ENCODE results near the gene FAM89A. TPM values are rescaled to one million over a fixed set of nuclear protein-coding genes. Genes with fewer than 3 reads are reported as not detected.

Gene FAM89A
- total and polyA plus RNA-seq, 9 of the 15 experiments (the other 6 are each of a cell fraction or from before 2014, with no cell fraction given) = 8.7 to 66.2 (median 43.3) TPM

DNA sequence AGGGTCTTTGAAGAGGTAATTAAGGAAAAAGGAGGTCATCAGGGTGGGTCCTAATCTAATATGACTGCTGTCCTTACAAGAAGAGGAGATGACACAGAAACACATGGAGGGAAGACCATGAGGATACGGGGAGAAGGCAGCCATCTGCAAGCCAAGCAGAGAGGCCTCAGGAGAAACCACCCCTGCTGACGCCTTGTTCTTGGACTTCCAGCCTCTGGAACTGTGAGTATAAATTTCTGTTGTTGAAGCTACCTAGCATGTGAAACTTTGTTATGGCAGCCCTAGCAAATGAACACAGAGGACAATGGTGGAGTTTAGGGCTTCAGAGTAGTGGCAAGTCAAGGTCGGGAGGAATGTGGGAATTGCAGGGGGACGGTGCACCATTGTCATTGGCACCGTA, 36.7 kb upstream of the FAM89A start:
- Histone ChIP-seq H2AFZ (ENCODE audit: low read depth, low read length) (no peak overlapping the region), H3K79me2 (ENCODE audit: control insufficient read depth, insufficient read depth, low read length) (no peaks in the 10 kb centered on the region), H3K9ac (ENCODE audit: insufficient read depth in 1 of 2, low read depth in 2 of 2, low read length in 2 of 2) (no peak overlapping the region), H3K27me3 (ENCODE audit: control insufficient read depth in 2 of 2, insufficient read depth in 2 of 2, low read length in 2 of 2) (no peaks in the 10 kb centered on the region), H3K9me3 (replicated peaks; ENCODE audit: control insufficient read depth, insufficient read depth, low read depth, low read length) (no peaks in the 10 kb centered on the region; the same call in 1 of the 2 replicates), H3K4me2 (ENCODE audit: insufficient read depth, low read length) (no peak overlapping the region), H4K20me1 (replicated peaks; ENCODE audit: control insufficient read depth, insufficient read depth, low read length) (no peaks in the 10 kb centered on the region), H3K27ac (ENCODE audit: extremely low read depth, low read depth, low read length) (no peak overlapping the region), H3K4me1 (replicated peaks in 1 of 2; ENCODE audit: control insufficient read depth in 2 of 2, insufficient read depth in 2 of 2, low read length in 2 of 2) (peaks cover 0 to 17% of the 10 kb centered on the region in 2 experiments; a peak in 2 of 5 replicates), H3K36me3 (ENCODE audit: control insufficient read depth, insufficient read depth, low read length) (no peaks in the 10 kb centered on the region), H3K9me1 (ENCODE audit: control insufficient read depth, insufficient read depth, low read length) (no peaks in the 10 kb centered on the region), H3K4me3 (no peak overlapping the region)
- ChIA-PET CTCF (ENCODE audit: low intra/inter-chr PET ratio) (no interaction called here), POLR2A (interaction anchor here (1.2 kb wide), 1 partner anchor 13 kb away, joined by 3 read pairs; no protein-coding TSS in a partner anchor)
- WGBS (ENCODE audit: insufficient coverage, low coverage, missing lambda C conversion rate) = 44% methylated on average over 5 of the region's 5 CpGs
- in situ Hi-C loops (cut with MboI) = no loop called here
- no TSS peak for BruUV-seq (replicated peaks)
- intact Hi-C loops (cut with micrococcal nuclease) = no loop called here
- FAIRE-seq (no peak), DNase-seq (ENCODE audit: extremely low read depth in 1 of 4, low spot score in 3 of 4) (no peak), ATAC-seq (no peak)
- TF ChIP-seq ZNF23 (CRISPR knock-in tag; IDR thresholded peaks at IDR 0.05) = no peak
- TF ChIP-seq, protein P1, sequence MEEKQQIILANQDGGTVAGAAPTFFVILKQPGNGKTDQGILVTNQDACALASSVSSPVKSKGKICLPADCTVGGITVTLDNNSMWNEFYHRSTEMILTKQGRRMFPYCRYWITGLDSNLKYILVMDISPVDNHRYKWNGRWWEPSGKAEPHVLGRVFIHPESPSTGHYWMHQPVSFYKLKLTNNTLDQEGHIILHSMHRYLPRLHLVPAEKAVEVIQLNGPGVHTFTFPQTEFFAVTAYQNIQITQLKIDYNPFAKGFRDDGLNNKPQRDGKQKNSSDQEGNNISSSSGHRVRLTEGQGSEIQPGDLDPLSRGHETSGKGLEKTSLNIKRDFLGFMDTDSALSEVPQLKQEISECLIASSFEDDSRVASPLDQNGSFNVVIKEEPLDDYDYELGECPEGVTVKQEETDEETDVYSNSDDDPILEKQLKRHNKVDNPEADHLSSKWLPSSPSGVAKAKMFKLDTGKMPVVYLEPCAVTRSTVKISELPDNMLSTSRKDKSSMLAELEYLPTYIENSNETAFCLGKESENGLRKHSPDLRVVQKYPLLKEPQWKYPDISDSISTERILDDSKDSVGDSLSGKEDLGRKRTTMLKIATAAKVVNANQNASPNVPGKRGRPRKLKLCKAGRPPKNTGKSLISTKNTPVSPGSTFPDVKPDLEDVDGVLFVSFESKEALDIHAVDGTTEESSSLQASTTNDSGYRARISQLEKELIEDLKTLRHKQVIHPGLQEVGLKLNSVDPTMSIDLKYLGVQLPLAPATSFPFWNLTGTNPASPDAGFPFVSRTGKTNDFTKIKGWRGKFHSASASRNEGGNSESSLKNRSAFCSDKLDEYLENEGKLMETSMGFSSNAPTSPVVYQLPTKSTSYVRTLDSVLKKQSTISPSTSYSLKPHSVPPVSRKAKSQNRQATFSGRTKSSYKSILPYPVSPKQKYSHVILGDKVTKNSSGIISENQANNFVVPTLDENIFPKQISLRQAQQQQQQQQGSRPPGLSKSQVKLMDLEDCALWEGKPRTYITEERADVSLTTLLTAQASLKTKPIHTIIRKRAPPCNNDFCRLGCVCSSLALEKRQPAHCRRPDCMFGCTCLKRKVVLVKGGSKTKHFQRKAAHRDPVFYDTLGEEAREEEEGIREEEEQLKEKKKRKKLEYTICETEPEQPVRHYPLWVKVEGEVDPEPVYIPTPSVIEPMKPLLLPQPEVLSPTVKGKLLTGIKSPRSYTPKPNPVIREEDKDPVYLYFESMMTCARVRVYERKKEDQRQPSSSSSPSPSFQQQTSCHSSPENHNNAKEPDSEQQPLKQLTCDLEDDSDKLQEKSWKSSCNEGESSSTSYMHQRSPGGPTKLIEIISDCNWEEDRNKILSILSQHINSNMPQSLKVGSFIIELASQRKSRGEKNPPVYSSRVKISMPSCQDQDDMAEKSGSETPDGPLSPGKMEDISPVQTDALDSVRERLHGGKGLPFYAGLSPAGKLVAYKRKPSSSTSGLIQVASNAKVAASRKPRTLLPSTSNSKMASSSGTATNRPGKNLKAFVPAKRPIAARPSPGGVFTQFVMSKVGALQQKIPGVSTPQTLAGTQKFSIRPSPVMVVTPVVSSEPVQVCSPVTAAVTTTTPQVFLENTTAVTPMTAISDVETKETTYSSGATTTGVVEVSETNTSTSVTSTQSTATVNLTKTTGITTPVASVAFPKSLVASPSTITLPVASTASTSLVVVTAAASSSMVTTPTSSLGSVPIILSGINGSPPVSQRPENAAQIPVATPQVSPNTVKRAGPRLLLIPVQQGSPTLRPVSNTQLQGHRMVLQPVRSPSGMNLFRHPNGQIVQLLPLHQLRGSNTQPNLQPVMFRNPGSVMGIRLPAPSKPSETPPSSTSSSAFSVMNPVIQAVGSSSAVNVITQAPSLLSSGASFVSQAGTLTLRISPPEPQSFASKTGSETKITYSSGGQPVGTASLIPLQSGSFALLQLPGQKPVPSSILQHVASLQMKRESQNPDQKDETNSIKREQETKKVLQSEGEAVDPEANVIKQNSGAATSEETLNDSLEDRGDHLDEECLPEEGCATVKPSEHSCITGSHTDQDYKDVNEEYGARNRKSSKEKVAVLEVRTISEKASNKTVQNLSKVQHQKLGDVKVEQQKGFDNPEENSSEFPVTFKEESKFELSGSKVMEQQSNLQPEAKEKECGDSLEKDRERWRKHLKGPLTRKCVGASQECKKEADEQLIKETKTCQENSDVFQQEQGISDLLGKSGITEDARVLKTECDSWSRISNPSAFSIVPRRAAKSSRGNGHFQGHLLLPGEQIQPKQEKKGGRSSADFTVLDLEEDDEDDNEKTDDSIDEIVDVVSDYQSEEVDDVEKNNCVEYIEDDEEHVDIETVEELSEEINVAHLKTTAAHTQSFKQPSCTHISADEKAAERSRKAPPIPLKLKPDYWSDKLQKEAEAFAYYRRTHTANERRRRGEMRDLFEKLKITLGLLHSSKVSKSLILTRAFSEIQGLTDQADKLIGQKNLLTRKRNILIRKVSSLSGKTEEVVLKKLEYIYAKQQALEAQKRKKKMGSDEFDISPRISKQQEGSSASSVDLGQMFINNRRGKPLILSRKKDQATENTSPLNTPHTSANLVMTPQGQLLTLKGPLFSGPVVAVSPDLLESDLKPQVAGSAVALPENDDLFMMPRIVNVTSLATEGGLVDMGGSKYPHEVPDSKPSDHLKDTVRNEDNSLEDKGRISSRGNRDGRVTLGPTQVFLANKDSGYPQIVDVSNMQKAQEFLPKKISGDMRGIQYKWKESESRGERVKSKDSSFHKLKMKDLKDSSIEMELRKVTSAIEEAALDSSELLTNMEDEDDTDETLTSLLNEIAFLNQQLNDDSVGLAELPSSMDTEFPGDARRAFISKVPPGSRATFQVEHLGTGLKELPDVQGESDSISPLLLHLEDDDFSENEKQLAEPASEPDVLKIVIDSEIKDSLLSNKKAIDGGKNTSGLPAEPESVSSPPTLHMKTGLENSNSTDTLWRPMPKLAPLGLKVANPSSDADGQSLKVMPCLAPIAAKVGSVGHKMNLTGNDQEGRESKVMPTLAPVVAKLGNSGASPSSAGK (IDR thresholded peaks at IDR 0.05) = 0 out of 2 replicates have a peak, but pooled peaks have one; percentile 2

Data from K562 (cell line).